Measurements from ENCODE around the gene PHACTR2.

DNA sequence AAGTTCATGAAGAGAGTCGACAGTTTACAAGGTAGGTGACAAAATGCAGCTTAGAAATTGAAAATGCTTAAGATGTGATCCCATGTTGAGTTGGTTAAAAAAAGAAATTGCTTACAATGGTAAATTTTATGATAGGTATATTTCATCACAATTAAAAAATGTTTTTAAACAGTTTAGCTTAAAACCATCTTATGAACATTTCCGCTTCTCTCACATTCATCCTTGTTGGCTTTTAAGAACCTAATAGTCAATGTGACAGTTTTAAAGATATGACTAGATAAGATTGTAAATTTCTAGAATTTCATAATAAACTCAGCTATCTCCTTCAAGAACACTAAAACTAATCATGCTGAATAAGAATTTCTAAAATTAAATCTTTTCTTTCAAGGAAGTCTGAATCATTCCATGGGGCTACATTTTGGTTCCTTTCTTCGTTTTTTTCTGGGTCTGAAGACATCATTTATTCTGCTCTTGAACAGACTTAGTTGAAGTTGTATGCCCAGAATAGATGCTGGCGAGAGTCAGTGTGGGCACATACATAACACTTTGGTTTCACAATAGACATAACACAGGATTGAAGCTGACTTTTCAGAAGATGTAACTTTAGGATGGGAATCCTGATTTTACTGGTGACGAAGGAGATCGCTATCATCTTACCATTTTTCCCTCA lies 129.5 kb downstream of the PHACTR2 start:
- TF ChIP-seq EP300 (IDR thresholded peaks at IDR 0.05) (no peak), POLR2A (IDR thresholded peaks at IDR 0.05) (no peak)
- TF ChIP-seq, protein P1, sequence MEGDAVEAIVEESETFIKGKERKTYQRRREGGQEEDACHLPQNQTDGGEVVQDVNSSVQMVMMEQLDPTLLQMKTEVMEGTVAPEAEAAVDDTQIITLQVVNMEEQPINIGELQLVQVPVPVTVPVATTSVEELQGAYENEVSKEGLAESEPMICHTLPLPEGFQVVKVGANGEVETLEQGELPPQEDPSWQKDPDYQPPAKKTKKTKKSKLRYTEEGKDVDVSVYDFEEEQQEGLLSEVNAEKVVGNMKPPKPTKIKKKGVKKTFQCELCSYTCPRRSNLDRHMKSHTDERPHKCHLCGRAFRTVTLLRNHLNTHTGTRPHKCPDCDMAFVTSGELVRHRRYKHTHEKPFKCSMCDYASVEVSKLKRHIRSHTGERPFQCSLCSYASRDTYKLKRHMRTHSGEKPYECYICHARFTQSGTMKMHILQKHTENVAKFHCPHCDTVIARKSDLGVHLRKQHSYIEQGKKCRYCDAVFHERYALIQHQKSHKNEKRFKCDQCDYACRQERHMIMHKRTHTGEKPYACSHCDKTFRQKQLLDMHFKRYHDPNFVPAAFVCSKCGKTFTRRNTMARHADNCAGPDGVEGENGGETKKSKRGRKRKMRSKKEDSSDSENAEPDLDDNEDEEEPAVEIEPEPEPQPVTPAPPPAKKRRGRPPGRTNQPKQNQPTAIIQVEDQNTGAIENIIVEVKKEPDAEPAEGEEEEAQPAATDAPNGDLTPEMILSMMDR (IDR thresholded peaks at IDR 0.05) = no peak

All from gastroesophageal sphincter (tissue), 3 donors.